GM21381 (cell line): ENCODE data around the gene CERT1.
"Not testable (repeated sequence)": the region's sequence is repeated elsewhere in the genome, so short reads cannot be mapped to it uniquely, and the experiment has no call there.

Source experiments
- ATAC-seq: cut with Tn5 transposase; IDR thresholded peaks from one replicate; pipeline ENCODE4 v1.9.1; 2021; ENCODE audit warnings: mild to moderate bottlenecking, moderate library complexity; ENCODE audit not compliant: unreplicated experiment

The CERT1 gene

DNA sequence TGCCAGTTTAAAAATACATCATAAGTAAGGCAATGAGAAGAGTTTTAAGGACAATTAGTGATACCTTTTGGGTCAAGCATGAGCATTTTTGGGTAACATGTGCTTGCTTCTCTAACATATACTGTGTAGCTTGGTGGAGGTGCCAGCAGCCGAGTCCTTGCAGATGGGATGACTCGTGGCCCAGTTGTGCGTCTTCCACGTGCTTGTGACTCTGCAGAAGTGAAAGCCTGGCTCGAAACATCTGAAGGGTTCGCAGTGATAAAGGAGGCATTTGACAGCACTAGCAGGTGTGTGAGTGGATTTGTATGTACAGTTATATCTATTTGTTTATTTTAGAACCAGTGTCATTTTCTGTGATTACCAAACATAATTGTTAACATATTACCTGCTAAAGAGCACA lies 156.2 kb downstream of the CERT1 start:
- ATAC-seq: no peak

DNA sequence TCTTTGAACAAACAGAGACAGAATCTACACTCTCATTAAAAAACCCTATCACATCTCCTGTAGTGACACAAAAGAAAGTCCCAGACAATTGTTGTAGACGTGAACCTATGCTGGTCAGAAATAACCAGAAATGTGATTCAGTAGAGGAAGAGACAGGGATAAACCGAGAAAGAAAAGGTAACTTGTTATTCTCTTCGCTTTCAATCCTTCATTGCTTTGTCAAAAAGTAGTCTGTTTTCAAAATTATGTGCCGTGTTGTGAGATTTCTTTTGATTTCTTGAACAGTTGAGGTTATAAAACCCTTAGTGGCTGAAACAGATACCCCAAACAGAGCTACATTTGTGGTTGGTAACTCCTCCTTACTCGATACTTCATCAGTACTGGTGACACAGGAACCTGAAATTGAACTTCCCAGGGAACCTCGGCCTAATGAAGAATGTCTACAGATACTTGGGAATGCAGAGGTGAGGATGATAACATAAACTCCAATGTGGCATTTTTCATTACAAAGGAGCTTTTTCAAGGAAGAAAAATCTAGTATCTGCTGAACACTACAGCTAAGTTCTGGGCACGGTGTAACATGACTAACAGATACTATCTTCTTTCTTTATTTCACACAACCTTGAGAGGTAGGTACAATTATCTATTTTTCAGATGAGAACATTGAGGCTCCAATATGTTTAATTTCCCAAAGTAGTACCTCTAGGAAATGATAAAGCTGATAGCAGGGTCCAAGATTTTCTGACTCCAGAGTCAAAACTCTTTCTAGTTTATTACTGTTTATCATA lies 160.1 kb downstream of the CERT1 start:
- no peak for ATAC-seq

DNA sequence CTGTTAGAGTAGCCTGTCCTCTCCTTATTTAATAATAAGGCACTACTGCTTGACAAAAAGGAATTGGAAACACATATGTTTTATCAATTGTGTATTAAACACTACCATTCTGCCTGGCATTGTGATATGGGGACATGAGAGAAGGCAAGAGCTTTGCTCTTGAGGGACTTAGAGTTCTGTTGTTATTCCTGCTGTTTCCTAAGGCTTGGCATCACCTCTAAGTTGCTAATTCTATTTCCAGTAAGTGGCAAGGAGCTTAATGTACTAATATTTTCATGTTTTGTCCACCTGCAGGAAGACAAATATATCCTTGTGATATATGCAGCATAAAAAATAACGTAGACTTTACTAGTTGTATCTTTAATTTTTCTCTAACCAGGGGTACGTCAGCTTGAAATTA lies 161.8 kb downstream of the CERT1 start:
- ATAC-seq: no peak

DNA sequence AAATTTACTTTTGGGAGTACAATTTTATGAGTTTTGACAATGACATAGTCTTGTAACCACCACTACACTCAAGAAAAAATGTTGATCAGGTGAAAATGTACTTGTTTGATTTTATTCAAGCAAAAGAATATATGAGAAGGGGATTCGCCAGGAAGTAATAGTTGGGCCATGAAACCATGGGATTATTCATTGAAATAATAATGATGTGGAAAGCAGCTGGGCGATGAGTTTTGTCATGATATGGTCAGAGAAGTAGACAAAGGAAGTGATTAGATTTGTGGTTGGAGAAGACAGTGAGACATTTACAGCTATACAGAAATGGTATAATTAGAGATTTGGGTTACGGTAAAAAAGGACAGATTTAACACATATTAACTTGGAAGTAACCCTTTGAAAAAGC lies 163.2 kb downstream of the CERT1 start:
- ATAC-seq: no peak

DNA sequence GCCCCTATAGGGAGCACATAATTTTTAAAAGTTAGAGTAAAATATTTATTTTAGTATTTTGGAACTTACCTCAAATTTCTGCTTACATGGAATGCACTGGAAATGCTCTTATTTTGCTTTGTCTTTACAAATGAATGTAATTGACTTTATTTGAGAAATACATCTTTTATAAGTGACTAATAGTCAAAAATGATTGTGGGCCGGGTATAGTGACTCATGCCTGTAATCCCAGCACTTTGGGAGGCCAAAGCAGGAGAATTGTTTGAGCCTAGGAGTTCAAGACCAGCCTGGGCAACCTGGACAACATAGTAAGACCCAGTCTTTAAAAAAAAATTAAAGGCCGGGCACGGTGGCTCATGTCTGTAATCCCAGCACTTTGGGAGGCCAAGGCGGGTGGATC lies 168.6 kb downstream of the CERT1 start:
- ATAC-seq: no peak

DNA sequence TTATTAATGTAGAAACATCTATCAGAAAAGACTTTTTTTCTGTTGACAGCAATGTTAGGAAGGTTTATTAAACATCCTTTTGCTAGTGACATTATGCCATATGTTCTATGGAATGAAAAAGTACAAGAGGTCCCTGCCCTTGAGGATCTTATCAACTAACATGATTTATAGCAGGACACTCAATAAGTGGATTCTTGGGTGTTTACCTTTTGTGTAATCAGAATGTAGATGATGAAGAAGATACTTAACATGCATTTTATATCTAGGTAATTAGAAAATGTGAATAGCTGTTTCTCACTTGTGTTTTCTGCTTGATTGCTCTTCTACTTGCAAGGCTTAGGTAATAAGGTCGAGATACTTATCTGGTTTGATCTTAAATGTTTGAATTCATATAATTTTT lies 169.5 kb downstream of the CERT1 start:
- ATAC-seq: no peak

DNA sequence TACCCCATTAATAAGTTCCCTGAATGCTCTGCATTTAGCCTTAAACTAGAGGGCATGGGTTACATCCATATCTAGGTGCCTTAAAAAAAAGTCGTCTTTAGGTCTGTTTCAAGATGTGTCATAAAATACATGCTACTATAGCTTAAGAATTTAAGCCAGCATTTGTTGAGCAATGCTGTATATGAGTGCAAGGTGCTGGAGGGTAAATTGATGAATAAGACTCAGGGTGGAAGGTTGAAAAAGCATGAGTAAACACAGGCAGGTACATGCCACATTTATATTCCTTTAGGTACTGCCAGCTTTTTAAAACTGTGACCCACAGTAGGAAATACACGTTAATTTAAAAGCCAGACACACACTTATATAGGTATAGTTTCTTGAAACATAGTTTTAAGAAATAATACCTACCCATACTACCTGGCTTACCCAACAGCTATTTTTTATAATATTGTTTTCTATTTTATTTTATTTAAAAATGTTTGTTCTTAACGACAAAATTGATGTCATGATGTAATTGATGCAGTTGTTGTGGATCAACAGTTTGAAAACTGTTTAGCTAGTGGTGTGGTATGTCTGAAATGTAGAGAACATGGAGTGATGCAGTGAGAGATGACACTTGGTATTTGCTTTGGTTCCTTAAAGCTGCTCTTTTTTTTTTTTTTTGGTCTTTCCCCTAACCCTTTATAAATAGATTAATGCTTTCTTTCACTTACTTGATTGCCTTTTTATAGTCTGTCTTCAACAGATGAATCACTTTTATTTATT lies 170.5 kb downstream of the CERT1 start:
- no peak for ATAC-seq

DNA sequence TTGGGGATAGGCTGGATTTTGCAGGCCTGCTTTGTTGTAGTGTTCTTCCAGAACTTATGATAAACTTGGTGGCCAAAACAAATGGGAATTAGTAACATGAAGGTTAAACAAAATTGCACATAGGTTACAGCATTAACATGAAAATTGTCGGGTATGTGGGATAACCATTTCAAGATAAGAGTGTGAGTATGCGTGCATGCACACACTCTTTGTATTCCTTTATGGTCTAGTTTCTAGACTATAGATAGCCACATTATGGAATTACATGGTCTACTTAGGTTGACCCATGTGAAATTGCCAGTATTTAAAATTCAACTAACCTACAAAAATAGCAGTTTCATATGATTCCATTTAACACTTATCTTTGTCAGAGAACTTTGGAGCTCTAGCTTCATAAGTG lies 173.0 kb downstream of the CERT1 start:
- no peak for ATAC-seq

DNA sequence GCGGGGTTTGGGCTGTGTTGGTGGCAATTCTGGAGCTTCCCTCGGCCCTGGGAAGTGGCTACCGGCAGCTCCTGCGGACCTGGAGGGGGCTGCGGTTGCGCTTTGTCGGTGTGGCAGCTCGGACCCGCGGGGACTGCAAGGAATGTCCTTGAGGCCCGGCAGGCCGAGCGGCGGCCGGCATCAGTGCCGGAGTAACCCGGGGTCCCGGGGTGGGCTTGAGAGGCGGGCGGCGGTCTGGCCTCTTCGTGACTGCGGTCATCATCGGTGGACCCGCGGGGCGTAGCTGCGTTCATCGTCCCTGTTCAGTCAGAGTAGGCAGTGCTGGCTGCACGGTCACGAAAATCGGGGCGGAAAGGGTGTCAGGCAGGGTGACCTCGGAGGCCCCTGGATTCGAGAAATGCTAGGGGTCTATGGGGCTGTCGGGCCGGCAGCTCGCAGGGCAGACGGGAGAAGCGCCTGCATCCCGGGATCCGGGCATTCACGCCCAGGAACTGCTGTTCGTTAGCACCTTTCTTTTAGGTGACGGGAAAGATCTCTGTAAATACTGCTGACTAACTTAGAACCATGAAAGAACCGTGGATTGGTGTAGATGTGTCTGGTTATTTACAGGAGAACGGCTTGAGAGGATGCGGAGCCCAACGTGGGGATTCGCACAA lies 173.9 kb downstream of the CERT1 start:
- no peak for ATAC-seq

DNA sequence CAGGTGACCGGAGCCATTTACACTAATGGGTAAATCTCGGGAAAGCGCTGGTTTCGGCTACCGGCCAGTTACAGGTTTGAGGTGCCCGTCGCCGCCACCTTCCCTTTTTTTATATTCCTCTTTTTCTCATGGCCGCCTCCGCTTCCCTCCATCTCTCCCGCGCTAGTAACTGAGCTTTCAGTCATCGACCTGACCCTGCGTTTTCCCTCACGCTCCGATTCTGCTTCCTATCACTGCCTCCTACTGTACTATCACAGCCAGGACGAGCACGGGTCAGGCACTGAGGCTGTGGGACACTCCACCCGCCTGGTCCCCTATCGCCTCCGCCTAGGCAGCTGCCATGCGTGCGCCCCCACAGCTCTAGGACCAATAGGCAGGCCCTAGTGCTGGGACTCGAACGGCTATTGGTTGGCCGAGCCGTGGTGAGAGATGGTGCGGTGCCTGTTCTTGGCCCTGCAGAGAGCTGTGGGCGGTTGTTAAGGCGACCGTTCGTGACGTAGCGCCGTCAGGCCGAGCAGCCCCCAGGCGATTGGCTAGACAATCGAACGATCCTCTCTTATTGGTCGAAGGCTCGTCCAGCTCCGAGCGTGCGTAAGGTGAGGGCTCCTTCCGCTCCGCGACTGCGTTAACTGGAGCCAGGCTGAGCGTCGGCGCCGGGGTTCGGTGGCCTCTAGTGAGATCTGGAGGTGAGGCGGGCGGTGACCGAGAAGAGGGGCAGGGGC lies 174.7 kb downstream of the CERT1 start, which contains the start of gene HMGCR:
Gene HMGCR, plus strand, starts transcription at position 606 of the 722 bp plus-strand sequence. CDS start 5,386 bp downstream, outside the sequence.
- ATAC-seq: peak; percentile 98

DNA sequence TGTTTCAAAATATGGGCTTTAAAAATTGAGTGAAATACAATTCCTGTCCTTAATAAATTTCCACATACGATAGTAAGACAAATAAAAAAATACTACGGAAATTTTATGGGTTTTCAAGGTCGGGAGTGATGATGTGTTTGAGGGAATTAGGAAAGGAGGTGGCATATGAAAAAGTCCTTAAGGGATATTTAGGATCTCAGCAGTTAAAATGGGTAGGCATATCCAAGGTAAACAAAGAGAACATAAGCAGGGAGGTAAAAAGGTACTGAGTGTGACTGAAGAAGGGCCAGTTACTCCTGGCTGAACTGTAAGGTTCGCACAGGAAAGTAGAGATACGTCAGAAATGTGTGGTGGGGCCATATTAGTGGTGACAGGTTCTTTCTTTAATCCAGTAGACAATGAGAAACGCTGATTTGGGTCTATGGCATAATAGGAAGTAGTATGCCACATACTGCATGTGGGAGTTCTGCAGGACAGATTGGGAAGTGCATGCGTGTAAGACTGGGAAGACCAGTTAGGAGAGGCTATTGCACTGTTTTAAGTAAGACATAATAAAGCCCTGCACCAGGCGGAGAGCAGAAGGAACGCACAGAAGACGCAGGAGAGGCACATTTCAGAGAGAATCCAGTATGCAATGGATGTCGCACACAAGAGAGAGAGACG lies 175.3 kb downstream of the CERT1 start:
- ATAC-seq: no peak

DNA sequence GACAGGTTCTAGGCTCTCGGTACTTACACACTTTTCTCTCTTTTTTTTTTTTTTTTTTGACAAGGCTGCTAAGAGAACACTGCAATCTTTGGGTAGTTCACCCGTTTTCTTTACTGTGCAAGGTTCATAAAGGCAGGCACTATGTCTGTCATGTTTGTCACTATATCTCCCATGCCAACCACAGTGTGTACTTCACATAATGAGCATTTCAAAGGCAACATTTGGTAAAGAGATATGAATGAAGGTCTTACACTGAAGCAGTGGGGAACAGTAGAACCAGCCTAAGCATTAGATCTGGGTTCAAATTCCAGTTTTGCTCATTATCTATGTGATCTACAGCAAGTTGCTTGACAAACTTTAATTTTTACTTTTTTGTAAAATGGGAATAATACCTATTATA lies 175.9 kb downstream of the CERT1 start:
- no peak for ATAC-seq

DNA sequence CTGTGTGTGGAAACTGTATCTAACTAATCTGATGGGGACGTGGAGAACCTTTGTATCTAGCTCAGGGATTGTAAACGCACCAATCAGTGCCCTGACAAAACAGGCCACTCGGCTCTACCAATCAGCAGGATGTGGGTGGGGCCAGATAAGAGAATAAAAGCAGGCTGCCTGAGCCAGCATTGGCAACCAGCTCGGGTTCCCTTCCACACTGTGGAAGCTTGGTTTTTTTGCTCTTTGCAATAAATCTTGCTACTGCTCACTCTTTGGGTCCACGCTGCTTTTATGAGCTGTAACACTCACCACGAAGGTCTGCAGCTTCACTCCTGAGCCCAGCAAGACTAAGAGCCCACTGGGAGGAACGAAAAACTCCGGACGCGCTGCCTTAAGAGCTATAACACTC lies 177.0 kb downstream of the CERT1 start:
- not testable (repeated sequence) for ATAC-seq

DNA sequence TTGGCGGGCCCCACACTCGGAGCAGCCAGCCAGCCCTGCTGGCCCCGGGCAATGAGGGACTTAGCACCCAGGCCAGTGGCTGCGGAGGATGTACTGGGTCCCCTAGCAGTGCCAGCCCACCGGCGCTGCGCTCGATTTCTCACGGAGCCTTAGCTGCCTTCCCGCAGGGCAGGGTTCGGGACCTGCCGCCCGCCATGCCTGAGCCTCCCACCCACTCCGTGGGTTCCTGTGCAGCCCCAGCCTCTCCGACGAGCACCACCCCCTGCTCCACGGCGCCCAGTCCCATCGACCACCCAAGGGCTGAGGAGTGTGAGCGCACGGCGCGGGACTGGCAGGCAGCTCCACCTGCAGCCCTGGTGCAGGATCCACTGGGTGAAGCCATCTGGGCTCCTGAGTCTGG lies 177.7 kb downstream of the CERT1 start:
- not testable (repeated sequence) for ATAC-seq

DNA sequence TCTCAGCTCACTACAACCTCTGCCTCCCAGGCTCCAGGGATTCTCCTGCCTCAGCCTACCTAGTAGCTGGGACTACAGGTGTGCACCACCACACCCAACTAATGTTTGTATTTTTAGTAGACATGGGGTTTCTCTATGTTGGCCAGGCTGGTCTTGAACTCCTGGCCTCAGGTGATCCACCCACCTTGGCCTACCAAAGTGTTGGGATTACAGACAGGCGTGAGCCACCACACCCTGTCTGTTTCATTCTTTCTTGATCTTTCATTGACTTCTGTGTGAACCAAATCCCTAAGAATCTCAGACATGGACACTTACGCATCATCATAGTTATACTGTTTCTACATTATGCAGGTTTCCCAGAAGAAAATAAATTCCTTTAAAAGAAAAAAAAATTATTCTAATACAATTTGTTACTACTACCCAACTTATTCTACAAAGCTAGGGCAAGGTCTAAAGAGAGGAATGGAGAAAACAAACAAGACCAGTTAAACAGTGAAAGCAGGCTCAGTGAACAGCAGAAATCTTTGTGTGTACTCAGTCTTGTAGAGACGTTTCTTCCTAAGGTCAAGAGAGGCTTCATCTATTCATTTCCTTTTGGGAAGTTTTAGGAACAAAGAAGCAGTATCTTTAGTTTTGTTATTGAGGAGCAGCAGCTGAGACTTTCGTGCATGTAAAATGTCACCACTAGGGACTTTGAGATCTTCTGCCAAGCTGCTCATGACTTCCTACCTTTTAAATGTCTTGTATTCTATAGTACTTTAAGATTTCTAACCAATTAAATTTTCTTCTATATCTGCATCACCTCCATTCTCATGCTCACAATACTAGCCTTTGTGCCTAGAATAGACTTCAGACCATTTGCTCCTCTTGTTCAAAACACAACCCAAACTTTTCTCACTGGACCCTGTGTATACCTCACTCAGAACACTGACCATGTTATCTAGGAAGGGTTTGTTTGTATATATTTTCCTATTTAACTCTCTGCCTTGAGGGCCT lies 180.0 kb downstream of the CERT1 start:
- ATAC-seq: no peak

DNA sequence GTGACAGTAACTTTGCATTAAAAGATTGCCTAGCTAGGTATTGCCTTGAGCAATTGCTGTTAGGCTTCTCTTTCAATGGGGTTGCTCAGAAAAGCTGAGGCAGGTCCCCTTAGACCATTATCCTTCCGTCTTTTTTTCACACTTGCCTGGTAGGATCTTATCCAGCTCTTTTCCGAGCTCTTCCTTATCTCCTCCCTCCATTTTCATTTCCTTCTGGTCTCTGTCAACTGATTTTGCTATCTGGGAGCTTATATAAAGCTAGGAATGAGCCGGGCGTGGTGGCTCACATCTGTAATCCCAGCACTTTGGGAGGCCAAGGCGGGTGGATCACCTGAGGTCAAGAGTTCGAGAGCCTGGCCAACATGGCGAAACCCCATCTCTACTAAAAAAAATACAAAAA lies 181.0 kb downstream of the CERT1 start:
- no peak for ATAC-seq
